A673 (cell line): ENCODE data around the gene KIF7. TPM values are rescaled to one million over a fixed set of nuclear protein-coding genes. Genes with fewer than 3 reads are reported as not detected.

Experiments
- total RNA-seq: library from RNA; stranded (reverse); gene quantifications from 2 replicates; pipeline ENCODE4 v1.2.3, GENCODE V29; 2021

The KIF7 gene
- total RNA-seq, 1 experiment from 2014 or later: 9.5 TPM

Other genes with a start within 250 kb of the KIF7 start
- 1.2 and 1.4 TPM in 2 replicates for gene RHCG, start 158.9 kb downstream of the KIF7 start, total RNA-seq
- 55.7 and 56.5 TPM in 2 replicates for gene TICRR, start 80.0 kb downstream of the KIF7 start, total RNA-seq
- gene PLIN1, start 23.9 kb upstream of the KIF7 start, total RNA-seq: 0.30 and 0.46 TPM in 2 replicates
- gene PEX11A, start 35.3 kb upstream of the KIF7 start, total RNA-seq: 2.7 and 5.4 TPM in 2 replicates
- gene WDR93, start 35.3 kb upstream of the KIF7 start, total RNA-seq: not detected in 2 replicates
- gene MESP1, start 95.8 kb upstream of the KIF7 start, total RNA-seq: 5.2 and 6.5 TPM in 2 replicates
- gene MESP2, start 120.9 kb upstream of the KIF7 start, total RNA-seq: 0.26 and 0.81 TPM in 2 replicates
- gene ANPEP, start 159.4 kb upstream of the KIF7 start, total RNA-seq: 0.73 and 1.5 TPM in 2 replicates
- 32.0 and 35.2 TPM in 2 replicates for gene AP3S2, start 238.5 kb upstream of the KIF7 start, total RNA-seq